ENCODE results near the gene CGB7.
A peak's percentile ranks its signal among the peaks of the same experiment; 100 is the strongest.
"Not testable (repeated sequence)": the region's sequence is repeated elsewhere in the genome, so short reads cannot be mapped to it uniquely, and the experiment has no call there.

Gene CGB7

DNA sequence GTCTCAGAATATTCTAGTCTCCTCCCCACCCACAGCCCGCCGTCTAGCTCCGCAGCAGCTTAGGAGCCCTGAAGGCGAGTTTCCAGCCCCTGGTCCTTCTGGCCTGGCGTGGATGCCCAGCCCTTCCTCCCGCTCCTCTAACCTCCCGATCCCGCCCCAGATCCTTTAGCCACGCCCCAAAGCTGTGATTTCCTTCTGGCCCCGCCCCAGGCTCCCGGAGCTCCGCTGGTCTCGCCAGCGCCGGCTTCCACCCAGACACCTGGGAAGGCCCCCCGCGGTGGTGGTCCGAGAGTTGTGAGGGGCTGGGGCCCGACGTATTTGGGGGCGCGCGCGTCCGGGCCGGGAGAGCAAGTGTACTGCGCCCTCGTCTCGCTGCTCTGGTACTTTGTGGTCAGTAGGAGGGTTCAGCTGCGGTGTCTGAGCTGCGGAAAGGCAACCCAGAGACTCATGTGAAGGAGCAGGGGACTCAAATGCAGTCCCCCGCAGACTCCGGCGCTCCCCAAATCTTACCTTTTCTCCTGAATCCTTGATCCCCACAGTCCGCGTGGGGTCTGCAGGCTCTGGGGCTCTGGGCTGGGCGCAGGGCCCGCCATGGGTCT is at the start of gene CGB7:
CGB7 (minus strand) TSS at position 114 of the 599 bp plus-strand sequence. CDS start 2,374 bp downstream, outside the sequence.
- peak; percentile 85 for DNase-seq (ENCODE audit: low spot score)

DNA sequence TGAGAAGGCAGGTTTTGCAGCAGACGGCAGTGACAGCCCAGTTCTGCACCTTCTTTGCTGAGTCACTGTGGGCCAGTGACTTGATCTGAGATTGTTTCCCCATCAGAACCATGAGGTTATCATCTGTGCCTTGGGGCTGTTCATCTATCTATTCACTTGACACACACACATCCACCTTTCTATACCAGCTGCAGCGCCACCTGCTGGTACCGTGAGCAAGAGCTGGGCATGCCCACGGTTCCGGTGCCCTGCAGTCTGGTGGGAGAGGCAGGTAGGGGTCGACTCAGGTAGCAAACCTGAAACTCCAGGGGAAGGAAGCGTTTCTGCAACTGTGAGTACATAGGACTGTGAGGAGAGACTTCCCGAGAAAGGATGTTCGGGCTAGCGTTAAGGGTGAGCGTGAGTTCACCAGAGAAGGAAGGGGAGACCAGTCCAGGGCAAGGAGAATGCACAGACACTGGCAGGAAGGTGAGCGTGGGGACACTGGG is 49.1 kb upstream of the CGB7 start:
- DNase-seq (ENCODE audit: low spot score) = peak; percentile 70

DNA sequence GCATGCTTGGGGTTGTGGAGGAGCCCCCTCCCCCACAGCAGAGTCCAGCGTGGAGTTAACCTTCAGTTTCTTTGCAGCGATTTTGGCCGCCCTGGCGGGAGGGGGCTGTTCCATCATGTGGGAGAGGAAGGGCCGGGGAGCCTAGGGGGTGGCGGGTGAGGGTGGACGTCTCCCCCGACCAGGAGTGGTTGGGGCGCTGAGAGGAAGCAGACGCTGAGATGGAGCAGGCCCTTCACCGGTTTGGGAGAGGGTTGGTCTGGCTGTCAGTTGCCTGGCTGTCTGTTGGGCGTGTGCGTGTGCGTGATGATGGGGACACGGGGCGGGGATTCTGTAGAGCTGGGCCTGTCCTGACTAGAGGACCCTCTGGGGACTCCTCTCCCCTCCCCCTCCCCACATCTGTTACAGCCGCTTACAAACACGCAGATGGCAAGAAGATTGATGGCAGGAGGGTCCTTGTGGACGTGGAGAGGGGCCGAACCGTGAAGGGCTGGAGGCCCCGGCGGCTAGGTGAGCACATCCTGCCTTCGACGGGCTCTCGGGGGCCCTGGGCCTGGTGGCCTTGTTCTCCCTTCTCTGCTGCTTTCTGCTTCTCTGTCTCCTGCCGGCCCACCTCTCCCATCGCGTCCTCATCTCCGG is 46.8 kb upstream of the CGB7 start:
- no peak for DNase-seq (ENCODE audit: low spot score)

DNA sequence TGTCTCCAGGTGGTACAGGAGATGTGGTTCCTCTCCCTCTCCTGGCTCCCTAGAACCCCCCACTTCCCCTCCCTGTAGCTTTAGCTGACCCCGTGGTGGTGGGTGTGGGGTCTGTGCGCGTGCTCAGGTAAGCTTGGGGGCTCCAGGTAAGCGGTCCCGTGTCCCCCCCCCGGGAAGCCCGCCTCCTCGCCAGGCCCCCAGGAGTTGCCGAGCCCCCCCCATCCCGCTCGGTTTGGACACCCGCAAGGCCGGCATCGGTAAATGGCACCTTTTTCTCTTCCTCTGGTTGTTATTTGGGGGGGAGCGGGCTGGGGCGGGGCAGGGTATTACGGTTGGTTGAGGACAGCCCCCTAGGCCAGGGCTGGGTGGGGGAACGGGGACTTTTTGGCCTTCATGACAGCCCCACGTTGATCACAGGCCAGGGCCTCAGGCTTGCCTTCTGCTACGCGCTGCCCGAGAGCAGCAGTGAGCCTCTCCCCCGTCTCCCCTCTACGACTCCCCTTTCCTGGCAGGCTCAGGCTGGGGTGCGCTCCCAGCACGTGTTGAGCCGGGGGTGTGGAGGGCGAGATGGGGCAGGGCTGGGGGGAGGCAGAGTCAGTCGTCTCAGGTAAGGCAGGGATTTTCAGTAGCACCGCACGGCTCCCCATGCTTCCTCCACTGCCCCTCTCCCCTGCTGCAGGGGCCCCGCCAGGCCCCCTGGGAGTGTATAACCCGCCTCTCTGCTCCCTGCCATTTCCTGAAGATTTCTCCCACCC is 46.0 kb upstream of the CGB7 start:
- no peak for DNase-seq (ENCODE audit: low spot score)

GRCh38 chr19:49102303-49102702 is 44.8 kb upstream of the CGB7 start:
- DNase-seq (ENCODE audit: low spot score) = no peak

- DNase-seq (ENCODE audit: low spot score) = no peak
These were observed 43.6 kb upstream of the CGB7 start for GRCh38 chr19:49101160-49101559.

GRCh38 chr19:49098795-49099194 is 41.2 kb upstream of the CGB7 start:
- DNase-seq (ENCODE audit: low spot score) = no peak

GRCh38 chr19:49097453-49098288 is 40.1 kb upstream of the CGB7 start:
- DNase-seq (ENCODE audit: low spot score) = peak; percentile 89

DNA sequence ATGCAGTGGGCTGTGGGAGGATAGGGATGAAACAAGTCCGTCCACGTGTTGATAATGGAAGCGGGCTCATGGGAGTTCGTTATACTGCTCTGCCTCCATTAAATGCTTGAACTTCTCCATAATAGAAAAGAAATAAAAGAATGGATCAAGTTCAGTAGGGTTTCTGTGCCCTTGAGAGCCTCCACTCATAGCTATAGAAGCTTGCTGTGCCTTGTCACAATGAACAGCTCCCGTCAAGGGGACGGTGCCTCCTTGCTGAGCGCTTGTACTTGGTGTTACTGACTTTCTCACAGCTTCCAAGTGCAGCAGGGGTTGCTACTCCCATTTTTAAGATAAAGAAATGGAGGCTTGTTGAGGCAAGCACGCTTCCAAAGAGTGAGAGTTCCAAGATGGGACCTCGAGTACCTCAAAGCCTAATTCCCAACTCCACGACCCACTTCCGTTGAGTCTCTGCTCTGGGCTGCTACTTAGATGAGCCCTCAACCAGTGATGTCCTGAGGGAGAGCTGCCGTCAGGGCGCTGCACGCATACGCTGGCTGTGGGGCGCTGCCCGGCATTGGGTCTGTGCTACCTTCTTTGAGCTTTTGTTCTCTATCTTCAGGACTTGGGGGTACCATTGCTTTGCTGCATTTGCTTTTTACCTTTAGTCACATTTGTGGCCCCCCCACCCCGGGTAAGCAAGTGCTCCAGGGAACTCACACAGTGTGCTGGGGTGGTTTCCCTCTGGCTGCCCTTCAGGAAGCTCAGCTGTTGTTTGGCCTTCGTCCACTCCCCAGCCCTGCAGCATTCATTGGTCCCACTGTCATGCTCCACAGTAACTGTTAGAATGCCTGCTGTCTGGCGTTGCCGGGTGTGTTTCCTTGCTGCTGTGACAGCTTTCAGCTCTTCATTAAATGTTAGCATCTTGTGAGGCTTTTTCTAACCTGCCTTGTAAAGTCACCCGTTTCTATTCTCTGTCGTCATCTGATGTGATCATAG is 37.2 kb upstream of the CGB7 start:
- DNase-seq (ENCODE audit: low spot score) = no peak

DNA sequence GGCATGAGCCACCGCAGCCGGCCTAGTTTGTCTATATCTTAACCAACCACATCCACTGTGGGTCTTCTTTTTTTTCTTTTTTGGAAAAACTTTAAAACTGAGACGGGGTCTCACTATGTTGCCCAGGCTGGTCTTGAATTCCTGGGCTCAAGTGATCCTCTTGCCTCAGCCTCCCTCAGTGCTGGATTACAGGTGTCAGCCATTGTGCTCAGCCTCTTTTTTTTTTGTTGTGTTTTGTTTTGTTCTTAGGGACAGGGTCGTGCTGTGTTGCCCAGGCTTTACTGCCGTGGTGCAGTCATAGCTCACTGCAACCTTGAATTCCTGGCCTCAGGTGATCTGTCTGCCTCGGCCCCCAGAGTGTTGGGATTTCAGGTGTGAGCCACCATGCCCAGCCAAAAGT is 35.1 kb upstream of the CGB7 start:
- no peak for DNase-seq (ENCODE audit: low spot score)

DNA sequence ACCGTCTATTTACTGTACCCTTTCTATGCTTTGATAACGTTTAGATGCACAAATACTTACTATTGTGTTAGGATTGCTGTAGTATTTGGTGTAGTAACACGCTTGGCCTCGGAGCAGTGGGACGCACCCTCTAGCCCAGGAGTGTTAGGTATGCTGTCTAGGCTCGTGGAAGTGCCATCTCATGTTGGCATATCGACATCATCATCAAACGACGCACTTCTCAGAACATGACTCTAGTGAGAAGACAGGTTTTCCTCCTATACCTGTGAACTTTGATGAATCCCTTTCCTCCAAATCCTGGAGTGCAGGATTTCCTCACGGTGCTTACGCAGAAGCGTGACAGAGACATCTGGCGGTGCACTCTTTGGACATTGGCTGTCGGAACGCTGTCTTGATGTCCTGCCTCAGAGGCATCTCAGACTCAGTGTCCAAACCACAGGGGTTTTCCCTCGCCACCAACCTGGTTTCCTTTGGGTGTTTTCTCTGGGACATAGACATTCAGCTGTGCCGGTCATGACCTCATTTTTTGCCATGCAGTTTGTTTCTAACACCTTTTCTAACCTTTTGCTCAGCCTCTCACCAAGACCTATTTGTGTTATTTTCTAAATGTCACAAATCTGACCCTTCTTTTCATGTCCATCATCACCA is 34.0 kb upstream of the CGB7 start:
- DNase-seq (ENCODE audit: low spot score) = no peak

GRCh38 chr19:49086296-49086695 is 28.7 kb upstream of the CGB7 start:
- no peak for DNase-seq (ENCODE audit: low spot score)

- no peak for DNase-seq (ENCODE audit: low spot score)
These were observed 28.3 kb upstream of the CGB7 start for GRCh38 chr19:49085868-49086232.

- DNase-seq (ENCODE audit: low spot score) = peak; percentile 99
These were observed 27.7 kb upstream of the CGB7 start, which contains the start of gene SNRNP70 for GRCh38 chr19:49085020-49085867. Gene SNRNP70, plus strand, starts transcription at chr19:49085451. Its CDS starts 964 bp downstream, at chr19:49086415.

GRCh38 chr19:49084206-49085019 is 26.9 kb upstream of the CGB7 start:
- no peak for DNase-seq (ENCODE audit: low spot score)

- no peak for DNase-seq (ENCODE audit: low spot score)
These were observed 23.7 kb upstream of the CGB7 start for GRCh38 chr19:49081273-49081672.

DNA sequence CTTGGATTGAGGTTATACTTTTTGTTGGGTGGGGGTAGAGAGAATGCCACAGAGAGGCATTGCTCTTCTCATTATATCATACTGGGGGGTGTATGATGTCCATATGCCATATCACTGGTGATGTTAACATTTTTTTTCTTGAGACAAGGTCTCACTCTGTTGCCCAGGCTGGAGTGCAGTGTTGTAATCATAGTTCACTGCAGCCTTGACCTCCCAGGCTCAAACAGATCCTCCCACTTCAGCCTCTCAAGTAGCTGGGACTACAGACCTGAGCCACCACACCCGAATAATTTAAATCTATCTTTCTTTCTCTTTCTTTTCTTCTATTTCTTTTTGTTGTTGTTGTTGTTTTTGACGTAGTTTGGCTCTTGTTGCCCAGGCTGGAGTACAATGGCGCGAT is 22.8 kb upstream of the CGB7 start:
- DNase-seq (ENCODE audit: low spot score) = no peak

GRCh38 chr19:49074869-49075268 is 17.3 kb upstream of the CGB7 start:
- DNase-seq (ENCODE audit: low spot score) = not testable (repeated sequence)
